Vagina (tissue), 2 donors: Measurements from ENCODE around the gene GPR153. TPM values are rescaled to one million over a fixed set of nuclear protein-coding genes. Genes with fewer than 3 reads are reported as not detected.
A peak's percentile ranks its signal among the peaks of the same experiment; 100 is the strongest.

Experiments
- DNase-seq, 2 donors: peaks; one replicate each; pipeline ENCODE4 v3.0.0-alpha.2; 2017; ENCODE audit errors: extremely low spot score in 2 of 2
- H3K27ac ChIP-seq: fragments of 200-600 bp; sonication (generic); one replicate; pipeline ENCODE4 v1.5.1; 2019
- H3K27me3 ChIP-seq: fragments of 200-600 bp; sonication (generic); one replicate; pipeline ENCODE4 v1.5.1; 2019
- H3K36me3 ChIP-seq, 2 donors: fragments of 200-600 bp; sonication (generic); one replicate each; pipeline ENCODE4 v1.5.1; 2017 to 2019
- H3K4me1 ChIP-seq: fragments of 200-600 bp; sonication (generic); one replicate; pipeline ENCODE4 v1.5.1; 2019
- H3K4me3 ChIP-seq, 2 donors: fragments of 200-600 bp; sonication (generic); 1 replicate in 1 of 2; 2 replicates in 1 of 2; pipeline ENCODE4 v1.5.1; 2016 to 2019
- H3K9me3 ChIP-seq: fragments of 200-600 bp; sonication (generic); one replicate; pipeline ENCODE4 v1.5.1; 2019
- POLR2A ChIP-seq, 2 donors: fragments of 450-650 bp; IDR thresholded peaks; one replicate each; pipeline ENCODE4 v1.6.1; 2017; ENCODE audit warnings: antibody characterized with exemption in 2 of 2, mild to moderate bottlenecking in 2 of 2, moderate library complexity in 2 of 2
- POLR2AphosphoS5 ChIP-seq, 2 donors: sonication (generic); formaldehyde crosslinking; IDR thresholded peaks; one replicate each; pipeline ENCODE4 v1.9.0; 2017; ENCODE audit warnings: antibody characterized with exemption in 2 of 2, mild to moderate bottlenecking in 2 of 2, low read depth in 1 of 2; ENCODE audit not compliant: insufficient read depth in 1 of 2
- intact Hi-C: fragments of 100-400 bp; cut with DNase I; formaldehyde crosslinking; loops from one replicate; pipeline ENCODE4 v1.15.1; 2023
- total RNA-seq: library from RNA; depleted of rRNA; stranded (reverse); fragments of >200 nt; gene quantifications from one replicate; pipeline ENCODE4 v1.2.3, GENCODE V29; 2016
- TF ChIP-seq, protein P1 (sequence below), 3 experiments: fragments of 450-650 bp in 2 of 3; fragments of 200-600 bp in 1 of 3; sonication (generic) in 1 of 3; IDR thresholded peaks; one replicate each; pipeline ENCODE4 v1.5.1; 2017 to 2019; ENCODE audit warnings: antibody characterized with exemption in 3 of 3, mild to moderate bottlenecking in 2 of 3, moderate library complexity in 2 of 3

Gene GPR153
- total RNA-seq, 1 donor from 2014 or later = 11.5 TPM

DNA sequence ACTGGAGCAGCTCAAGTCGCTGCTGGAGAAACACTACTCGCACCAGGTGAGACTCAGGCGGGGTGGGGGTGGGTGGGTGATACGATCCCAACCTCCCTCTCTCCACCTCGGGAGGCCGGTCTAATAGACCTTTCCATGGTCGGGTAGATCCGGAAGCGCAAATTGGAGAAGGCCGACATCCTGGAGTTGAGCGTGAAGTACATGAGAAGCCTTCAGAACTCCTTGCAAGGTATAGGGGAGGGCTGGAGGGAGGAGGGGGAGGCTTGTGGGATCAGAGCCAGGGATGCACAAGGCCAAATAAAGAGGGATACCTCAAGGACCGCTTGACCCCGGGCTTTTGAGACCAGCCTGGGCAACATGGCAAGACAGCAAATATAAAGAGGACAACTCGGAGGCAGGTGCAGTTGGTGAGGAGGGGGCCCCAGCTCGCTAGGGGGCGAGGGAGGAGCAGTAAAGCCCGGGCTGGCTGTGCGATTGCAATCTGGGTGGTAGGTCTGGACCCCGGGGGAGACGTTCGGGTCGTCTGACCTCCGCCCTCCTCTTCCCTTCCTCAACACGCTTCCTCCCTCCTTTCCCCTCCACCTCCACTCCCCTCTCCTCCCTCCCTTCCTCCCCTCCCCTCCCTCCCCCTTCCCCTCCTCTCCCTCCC is 16.4 kb downstream of the GPR153 start:
- Histone ChIP-seq H3K9me3 (no peaks in the 10 kb centered on the region), H3K4me1 (peaks cover 37% of the 10 kb centered on the region), H3K36me3 (no peaks in the 10 kb centered on the region), H3K4me3 (no peak overlapping the region), H3K27ac (no peak overlapping the region), H3K27me3 (peaks cover 27% of the 10 kb centered on the region)
- TF ChIP-seq POLR2A (IDR thresholded peaks at IDR 0.05) (no peak), POLR2AphosphoS5 (IDR thresholded peaks at IDR 0.05; ENCODE audit: insufficient read depth in 1 of 2, low read depth in 1 of 2) (no peak)
- TF ChIP-seq, protein P1, sequence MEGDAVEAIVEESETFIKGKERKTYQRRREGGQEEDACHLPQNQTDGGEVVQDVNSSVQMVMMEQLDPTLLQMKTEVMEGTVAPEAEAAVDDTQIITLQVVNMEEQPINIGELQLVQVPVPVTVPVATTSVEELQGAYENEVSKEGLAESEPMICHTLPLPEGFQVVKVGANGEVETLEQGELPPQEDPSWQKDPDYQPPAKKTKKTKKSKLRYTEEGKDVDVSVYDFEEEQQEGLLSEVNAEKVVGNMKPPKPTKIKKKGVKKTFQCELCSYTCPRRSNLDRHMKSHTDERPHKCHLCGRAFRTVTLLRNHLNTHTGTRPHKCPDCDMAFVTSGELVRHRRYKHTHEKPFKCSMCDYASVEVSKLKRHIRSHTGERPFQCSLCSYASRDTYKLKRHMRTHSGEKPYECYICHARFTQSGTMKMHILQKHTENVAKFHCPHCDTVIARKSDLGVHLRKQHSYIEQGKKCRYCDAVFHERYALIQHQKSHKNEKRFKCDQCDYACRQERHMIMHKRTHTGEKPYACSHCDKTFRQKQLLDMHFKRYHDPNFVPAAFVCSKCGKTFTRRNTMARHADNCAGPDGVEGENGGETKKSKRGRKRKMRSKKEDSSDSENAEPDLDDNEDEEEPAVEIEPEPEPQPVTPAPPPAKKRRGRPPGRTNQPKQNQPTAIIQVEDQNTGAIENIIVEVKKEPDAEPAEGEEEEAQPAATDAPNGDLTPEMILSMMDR (IDR thresholded peaks at IDR 0.05) = no peak
- intact Hi-C loops = loop anchor here (5.0 to 10.0 kb wide), 4 partner anchors 103 to 192 kb away; no protein-coding TSS in a partner anchor
- DNase-seq = no peak

GRCh38 chr1:6243993-6244392 is 16.9 kb downstream of the GPR153 start, which contains the start of gene HES3:
Gene HES3, plus strand, starts transcription at chr1:6244179. Its CDS starts 187 bp downstream, at chr1:6244366.
- TF ChIP-seq, protein P1 (IDR thresholded peaks at IDR 0.05) = no peak
- TF ChIP-seq POLR2A (IDR thresholded peaks at IDR 0.05) (no peak), POLR2AphosphoS5 (IDR thresholded peaks at IDR 0.05; ENCODE audit: insufficient read depth in 1 of 2, low read depth in 1 of 2) (no peak)
- intact Hi-C loops = loop anchor here (5.0 to 10.0 kb wide), 2 partner anchors 191 to 192 kb away; no protein-coding TSS in a partner anchor
- peaks cover 27% of the 10 kb centered on the region for H3K27me3 ChIP-seq
- no peaks in the 10 kb centered on the region for H3K36me3 ChIP-seq
- no peak within 1 kb of the TSS for H3K27ac ChIP-seq
- no peaks in the 10 kb centered on the region for H3K9me3 ChIP-seq
- H3K4me1 ChIP-seq = peaks cover 37% of the 10 kb centered on the region
- no peak within 1 kb of the TSS for H3K4me3 ChIP-seq
- no peak for DNase-seq

DNA sequence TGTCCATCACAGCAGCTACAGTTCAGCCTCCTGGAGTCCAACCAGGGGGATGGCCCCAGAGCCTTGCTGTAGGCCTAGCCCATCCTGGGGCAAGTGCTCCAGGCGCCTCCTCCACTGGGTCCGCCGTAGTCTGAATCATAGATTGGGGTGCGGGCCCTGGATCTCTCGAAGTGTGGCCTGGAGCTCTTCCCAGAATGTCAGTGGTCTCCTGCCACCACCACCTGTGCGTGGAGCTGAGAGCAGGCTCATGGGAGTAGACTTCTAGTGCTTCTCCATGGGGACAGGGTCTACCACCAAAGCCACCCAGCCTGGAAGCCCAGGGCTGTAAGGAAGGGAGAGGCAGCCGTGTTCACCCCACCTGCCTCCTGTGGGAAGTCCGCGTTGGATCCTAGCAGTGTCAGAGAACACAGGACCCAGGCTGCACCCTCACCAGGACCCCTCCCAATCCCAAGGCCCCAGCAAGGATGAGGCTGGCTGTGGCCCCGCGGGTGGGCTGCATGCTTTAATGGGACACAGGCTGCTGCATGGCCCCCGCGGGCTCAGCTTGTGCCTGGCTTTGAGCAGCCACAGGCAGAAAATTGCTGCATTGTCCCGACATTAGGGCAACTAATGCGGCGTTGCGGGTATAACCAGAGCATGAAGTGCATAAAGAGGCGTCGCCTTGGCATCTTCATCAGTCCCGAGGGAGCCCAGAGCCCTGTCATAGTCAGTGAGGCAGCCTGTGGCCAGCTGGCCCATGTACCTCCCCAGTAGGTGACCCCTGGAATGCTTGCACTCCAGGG is 17.7 kb downstream of the GPR153 start:
- Histone ChIP-seq H3K9me3 (no peaks in the 10 kb centered on the region), H3K27me3 (peaks cover 27% of the 10 kb centered on the region)
- intact Hi-C loops = loop anchor here (5.0 to 10.0 kb wide), 2 partner anchors 191 to 192 kb away; no protein-coding TSS in a partner anchor

GRCh38 chr1:6241887-6242740 is 18.8 kb downstream of the GPR153 start:
- TF ChIP-seq POLR2AphosphoS5 (IDR thresholded peaks at IDR 0.05; ENCODE audit: insufficient read depth in 1 of 2, low read depth in 1 of 2) (no peak), POLR2A (IDR thresholded peaks at IDR 0.05) (no peak)
- TF ChIP-seq, protein P1 (IDR thresholded peaks at IDR 0.05) = no peak
- Histone ChIP-seq H3K4me1 (peaks cover 36% of the 10 kb centered on the region), H3K4me3 (peak overlapping the region in 1 of 2 donors; percentile 1), H3K27ac (no peak overlapping the region), H3K27me3 (peaks cover 27% of the 10 kb centered on the region), H3K9me3 (no peaks in the 10 kb centered on the region), H3K36me3 (no peaks in the 10 kb centered on the region)
- DNase-seq = no peak
- intact Hi-C loops = loop anchor here (5.0 to 10.0 kb wide), 2 partner anchors 190 to 193 kb away; no protein-coding TSS in a partner anchor

More for the DNA sequence above, 17.7 kb downstream of the GPR153 start:
- Histone ChIP-seq H3K36me3 (no peaks in the 10 kb centered on the region), H3K4me1 (peaks cover 37% of the 10 kb centered on the region), H3K4me3 (no peak overlapping the region), H3K27ac (no peak overlapping the region)
- no peak for DNase-seq
- TF ChIP-seq POLR2A (IDR thresholded peaks at IDR 0.05) (no peak), POLR2AphosphoS5 (IDR thresholded peaks at IDR 0.05; ENCODE audit: insufficient read depth in 1 of 2, low read depth in 1 of 2) (no peak)
- TF ChIP-seq, protein P1 (IDR thresholded peaks at IDR 0.05) = no peak
